Mesenteric fat pad (tissue), 1 donor: Measurements from ENCODE around the gene CCDC116. TPM values are rescaled to one million over a fixed set of nuclear protein-coding genes. Genes with fewer than 3 reads are reported as not detected.
A peak's percentile ranks its signal among the peaks of the same experiment; 100 is the strongest.
"Not testable (repeated sequence)": the region's sequence is repeated elsewhere in the genome, so short reads cannot be mapped to it uniquely, and the experiment has no call there.

Experiments used
- DNase-seq: peaks from one replicate; pipeline ENCODE4 v3.0.0-alpha.2; 2020; ENCODE audit warnings: low spot score
- total RNA-seq: library from RNA; stranded (reverse); fragmentation: NEBNext Ultra II Directional; extraction: Animal tissue kit (Norgen Biotek cat#: 25700); gene quantifications from one replicate; pipeline ENCODE4 v1.2.1, GENCODE V29; 2021
- donor health status: DM: yes; HTN: yes; CAD: no.

CCDC116 gene
- total RNA-seq, 1 donor from 2014 or later: 0.39 TPM

DNA sequence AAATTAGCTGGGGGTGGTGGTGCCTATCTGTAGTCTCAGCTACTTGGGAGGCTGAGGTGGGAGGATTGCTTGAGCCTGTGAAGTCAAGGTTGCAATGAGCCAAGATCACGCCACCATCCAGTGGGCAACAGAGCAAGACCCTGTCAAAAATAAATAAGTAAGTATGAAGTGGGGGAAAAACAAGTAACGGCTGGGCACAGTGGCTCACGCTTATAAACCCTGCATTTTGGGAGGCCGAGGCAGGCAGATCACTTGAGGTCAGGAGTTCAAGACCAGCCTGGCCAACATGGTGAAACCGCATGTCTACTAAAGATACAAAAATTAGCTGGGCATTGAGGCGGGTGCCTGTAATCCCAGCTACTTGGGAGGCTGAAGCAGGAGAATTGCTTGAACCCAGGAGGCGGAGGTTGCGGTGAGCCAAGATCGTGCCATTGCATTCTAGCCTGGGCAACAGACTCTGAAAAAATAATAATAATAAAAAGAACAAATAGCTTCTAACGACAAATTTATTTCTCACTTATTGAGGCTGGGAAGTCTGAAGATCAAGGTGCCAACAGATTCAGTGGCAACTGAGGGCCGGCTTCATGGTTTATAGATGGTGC, 22.9 kb upstream of the CCDC116 start:
- DNase-seq: not testable (repeated sequence)

DNA sequence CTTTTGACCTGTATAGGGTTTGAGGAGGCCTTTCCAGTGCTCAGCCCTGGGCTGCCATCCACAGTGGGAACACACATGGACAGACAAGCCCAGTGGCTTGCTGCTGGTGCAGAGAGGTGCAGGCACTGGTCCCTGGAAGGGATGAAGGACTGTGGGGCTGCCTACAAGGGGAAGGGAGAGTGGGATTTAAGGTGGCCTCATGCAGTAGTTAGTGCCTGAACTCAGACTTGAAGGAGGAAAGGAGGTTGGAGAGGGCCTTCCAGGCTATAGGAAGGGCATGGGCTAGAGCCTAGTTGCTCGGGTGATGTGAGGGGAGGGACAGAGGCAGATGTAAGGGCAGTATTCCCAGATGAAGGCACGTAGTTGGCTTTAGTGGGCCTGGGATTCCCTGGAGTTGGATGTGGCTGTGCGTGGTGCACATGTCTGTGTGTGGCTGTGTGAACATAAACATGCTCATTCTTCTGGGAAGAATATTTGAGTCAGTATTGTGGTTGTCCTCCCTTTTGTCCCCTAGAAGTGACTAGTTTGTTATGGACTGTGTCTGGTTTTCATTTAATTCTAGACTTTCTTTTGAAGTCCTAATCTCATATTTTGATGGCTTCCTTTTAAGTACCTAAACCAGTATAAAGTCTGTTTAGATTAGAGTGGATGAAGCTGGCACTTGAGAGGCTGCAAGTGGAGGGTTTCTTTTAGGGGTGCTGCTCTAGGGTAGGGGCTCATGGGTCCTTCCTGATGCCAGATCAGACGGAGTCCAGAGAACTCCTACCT, 21.2 kb upstream of the CCDC116 start:
- DNase-seq: no peak

DNA sequence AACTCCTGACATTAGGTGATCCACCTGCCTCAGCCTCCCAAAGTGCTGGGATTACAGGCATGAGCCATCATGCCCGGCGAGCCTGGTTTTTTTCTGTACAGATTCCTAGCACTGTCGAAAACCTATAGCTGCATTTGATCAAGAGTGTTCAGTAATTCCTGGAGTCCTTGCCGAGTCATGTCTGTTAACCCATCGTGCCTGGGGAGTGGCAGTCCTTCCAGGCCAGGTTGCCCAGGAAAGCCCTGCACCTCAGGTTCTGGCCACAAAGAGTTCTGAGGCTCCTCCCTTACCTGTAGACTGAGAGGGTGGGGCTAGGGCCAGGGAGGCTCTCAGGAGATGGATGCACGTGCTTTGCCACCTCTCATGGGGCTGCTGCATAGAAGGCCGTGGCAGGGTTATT, 19.7 kb upstream of the CCDC116 start:
- DNase-seq: no peak

DNA sequence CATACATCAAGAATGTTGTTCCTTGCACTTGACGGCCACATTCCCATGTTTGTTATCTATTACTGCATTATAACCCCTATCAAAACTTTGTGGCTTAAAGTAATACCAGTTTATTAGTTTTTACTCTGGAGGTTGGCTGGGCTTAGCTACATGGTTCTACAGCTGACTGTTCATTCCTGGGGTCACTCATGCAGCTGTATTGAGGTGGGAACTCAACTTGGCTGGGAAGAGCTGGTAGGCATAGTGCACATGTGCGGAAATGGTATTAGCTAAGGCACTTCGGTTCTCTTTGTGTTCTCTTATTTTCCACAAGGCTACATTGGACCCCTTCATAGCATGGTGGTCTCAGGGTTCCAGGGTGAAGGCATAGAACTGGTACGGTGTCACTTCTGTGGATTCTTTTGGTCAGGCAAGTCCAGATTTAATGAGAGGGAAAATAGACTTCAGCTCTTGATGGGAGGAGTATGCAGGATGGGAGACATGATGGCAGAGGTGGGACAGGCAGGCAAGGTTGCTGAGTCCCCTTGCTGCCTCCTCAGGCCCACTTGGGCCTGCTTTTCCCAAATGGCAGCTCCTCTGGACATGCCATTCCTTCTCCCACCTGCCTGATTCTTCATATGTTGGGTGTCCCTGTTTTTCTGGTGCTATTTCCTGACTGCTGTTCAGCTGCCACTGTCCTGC, 18.9 kb upstream of the CCDC116 start:
- DNase-seq: no peak

DNA sequence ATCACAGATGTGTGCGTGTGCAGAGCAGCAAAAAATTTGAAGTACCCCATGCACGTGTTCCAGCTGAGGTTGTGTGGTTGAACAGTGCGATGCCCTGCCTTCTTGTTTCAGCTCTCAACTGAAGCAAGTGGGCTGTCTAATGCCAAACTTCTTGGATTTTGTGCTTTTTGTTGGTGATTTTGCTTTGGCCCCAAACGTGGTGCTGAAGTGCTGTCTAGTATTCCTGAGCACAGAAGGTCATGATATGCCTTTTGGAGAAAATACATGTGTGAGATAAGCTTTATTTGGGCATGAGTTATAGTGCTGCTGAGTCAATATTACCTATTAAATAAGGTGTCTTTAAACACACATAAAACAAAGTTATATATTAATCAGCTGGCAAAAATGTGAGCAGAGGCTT, 16.8 kb upstream of the CCDC116 start:
- DNase-seq: no peak

DNA sequence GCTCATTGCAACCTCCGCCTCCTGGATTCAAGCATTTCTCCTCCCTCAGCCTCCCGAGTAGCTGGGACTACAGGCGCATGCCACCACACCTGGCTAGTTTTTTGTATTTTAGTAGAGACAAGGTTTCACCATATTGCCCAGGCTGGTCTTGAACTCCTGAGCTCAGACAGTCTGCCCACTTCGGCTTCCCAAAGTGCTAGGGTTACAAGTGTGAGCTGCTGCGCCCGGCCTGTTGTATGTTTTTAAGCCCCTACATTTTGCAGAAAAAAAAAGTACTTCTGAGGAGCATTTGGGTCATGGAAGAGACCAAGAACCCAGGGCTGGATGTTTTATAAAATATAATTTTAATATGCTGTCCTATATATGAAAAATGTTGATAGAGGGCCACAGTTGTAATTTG, 15.2 kb upstream of the CCDC116 start:
- not testable (repeated sequence) for DNase-seq

DNA sequence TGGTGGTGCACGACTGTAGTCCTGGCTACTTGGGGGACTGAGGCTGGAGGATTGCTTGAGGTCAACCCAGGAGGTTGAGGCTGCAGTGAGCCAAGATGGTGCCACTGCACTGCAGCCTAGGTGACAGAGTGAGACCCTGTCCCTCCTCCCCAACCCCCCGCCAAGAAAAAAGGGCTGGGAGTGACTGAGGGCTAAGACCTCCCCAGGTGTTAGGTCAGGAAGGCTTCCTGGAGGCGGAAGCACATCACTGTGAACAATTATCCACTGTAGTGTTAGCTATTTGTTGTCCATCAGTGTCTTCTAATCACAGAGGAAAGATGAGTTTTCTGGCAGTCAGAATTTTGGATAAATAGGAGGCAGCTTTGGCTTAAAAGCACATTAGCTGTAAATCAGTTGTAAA, 11.5 kb upstream of the CCDC116 start:
- DNase-seq: no peak

DNA sequence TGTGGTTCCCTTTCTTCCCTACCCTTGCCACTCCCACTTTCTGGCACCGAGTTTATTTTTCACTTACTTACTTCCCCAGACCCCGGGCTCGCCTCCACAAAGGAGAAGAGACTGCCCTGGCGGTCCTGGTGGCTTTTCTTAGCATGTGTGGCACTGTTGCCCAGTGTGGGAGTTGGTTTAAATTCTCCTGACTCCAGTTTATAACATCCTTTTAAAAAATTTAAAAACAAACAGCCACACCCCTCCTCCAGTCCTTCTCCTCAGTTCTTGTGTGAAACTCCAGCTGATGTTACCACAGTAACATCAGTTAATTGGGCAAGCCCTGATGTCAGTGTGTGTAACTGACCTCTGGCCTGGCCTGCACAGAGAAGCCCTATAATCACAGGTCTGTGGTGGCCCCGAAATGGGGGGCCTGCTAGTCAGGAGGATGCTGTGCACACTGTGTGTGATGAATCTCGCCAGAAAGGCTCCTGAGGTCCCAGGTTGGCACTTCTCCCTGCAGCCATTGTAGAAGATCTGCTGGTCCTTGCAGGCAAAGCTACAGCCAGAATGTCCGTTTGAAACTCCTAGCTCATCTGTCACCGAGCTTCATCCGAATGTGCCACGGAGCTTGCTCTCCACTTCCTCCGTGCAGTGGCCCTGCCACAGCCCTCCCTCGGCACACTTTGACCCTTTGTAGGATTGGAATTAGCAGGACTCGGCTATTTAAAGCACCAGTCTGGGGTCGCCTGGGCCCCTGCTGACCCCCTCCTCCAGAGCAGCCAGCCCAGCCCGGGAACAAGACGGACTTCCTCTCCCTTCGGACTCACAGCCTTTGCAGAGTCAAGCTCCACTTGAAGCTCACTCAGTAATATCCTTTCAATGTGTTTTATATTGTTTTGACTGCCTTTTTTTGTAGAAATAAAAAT, 10.3 kb upstream of the CCDC116 start:
- DNase-seq: no peak

DNA sequence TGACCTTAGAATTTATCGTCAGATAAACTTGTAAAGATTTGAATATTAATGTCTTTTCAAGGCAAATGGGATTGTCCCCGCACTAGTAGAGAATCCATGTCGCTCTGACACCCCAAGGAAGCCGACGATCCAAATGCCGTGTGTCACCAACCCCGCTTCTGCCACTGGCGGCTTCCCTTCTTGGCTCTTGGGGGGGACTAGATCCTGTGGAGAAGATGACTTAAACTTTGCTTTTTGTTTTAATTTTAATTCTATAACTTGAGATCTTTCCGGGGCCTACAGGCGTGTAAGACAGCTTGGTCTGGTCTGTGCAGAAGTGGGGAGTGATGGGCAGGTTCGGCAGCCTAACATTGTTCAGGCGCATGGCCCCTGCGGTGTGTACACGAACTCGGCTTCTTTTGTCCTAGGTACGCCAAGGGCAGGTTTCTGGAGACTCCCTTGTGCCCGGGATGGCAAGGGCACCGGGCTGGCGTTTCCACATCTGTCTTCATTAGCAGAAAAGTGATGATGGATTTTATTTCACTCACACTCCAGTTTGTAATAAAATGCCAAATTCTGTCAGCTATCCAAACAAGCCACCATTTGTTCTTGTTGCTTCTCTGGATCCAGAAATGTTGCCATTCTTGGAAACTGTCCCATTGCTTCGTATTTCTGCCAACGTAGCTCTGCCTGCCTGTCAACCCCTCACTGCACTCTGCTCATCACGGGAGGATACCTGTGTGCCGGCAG, 9.5 kb upstream of the CCDC116 start:
- no peak for DNase-seq

DNA sequence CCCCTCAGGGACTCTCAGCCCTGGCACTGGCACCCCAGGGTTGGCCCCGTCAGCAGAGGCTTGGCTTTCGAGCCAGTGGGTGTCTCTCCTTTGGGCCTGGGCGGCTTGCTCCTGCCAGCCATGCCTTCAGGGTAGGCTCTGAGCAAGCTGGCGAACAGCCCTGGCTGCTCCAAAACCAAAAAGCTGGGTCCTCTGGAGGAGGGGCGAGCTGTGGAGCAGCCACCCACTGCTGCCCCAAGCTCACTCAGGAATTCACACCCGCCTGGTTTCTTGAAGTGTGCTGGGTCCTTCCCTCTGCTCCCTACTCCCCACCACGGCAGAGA, 9.0 kb upstream of the CCDC116 start:
- no peak for DNase-seq

DNA sequence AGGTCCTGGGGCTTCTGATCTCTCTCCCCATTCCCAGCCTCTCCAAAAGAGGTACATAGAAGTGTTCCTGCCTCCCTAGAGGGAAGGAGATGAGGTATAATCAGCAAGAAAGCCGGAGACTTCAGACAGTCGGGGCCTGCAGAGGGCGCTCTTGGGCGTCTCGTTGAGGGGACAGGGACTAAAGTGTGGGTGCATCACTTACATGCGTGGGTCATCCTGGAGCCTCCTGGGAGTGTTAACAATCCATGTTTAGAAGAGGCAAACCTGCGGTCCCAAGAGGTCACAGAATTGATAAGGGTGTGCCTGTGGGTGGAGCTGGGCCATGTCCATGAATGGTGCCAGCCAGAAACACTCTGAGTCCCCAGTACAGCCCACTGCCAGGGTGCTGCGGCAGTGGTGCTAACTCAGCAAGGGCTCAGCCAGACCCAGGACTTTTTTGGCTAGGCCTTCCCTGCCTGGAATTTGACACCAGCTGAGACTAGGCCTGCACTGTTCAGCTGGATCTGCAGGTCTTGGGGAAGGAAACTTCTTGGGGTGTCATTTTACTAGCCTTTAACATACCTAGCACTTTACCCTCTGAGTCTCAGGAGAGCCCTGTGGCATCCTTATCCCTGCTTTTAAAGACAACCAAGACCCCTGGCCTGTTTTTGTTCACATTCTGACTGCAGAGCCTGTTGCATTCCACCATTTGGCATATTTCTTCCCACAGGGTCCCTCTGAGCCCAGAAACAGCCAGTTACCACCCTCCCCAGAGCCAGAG, 8.3 kb upstream of the CCDC116 start:
- no peak for DNase-seq

DNA sequence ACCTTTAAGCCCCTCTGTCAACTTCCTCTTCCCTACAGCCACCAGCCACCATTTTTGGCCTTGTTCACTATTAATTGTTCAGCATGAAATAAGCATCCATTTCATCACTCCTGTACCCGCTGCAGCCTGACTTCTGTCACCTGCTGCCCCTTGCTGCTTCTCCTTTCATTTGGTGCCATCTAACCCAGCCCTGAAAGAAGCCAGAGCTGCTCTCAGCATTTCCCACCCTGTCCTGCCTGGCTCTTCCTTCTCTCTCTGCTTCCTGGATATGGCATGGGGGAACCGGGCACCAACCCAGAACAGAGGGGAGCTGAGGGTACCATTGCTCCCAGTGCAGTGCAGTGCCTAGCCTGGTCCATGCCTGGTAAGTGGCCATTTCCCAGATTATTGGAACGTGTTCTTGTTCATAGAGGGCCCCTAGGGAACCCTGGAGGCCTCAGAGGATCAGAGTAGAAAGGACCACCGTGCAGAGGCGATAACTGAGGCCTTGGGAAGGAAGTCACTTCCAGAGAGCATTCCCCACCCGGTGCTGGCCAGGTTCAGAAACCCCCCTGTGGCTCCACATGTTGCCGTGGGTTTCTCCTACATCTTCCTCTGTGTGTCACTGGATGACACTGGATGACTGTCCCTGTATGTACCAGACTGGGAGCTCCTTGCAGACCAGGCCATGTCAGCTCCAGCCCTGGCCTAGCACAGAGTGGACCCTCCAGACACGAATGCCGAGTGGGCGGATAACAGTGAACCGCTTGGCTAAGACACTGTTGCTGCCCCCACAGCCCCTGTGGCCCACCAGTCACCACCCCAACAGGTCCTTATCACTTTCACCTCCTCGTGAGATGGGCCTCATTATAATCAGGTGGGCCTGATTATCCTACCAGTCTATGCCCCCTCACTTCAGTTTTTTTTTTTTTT, 7.4 kb upstream of the CCDC116 start:
- no peak for DNase-seq

DNA sequence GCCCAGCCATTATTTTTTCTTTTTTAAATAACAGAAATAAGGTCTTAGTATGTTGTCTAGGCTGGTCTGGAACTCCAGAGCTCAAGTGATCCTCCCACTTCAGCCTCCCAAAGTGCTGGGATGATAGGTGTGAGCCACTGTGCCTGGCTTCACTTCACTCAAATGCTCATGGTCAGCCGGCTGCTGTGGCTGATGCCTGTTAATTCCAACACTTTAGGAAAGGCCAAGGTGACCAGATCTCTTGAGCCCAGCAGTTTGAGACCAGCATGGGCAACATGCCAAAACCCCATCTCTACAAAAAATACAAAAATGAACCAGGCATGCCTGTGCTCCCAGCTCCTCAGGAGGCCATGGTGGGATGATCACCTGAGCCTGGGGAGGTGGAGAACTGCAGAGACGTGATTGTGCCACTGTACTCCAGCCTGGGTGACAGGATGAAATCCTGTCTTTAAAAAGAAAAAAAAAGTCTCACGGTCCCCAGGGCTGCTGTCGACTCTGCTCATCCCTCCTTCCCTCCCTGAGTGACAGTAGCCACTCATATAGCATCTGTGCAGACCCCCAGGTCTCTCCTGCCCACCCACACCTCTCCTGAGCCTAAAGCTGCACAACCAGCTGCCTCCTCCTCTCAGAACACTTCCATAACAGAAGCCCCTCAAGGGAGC, 6.4 kb upstream of the CCDC116 start:
- no peak for DNase-seq

DNA sequence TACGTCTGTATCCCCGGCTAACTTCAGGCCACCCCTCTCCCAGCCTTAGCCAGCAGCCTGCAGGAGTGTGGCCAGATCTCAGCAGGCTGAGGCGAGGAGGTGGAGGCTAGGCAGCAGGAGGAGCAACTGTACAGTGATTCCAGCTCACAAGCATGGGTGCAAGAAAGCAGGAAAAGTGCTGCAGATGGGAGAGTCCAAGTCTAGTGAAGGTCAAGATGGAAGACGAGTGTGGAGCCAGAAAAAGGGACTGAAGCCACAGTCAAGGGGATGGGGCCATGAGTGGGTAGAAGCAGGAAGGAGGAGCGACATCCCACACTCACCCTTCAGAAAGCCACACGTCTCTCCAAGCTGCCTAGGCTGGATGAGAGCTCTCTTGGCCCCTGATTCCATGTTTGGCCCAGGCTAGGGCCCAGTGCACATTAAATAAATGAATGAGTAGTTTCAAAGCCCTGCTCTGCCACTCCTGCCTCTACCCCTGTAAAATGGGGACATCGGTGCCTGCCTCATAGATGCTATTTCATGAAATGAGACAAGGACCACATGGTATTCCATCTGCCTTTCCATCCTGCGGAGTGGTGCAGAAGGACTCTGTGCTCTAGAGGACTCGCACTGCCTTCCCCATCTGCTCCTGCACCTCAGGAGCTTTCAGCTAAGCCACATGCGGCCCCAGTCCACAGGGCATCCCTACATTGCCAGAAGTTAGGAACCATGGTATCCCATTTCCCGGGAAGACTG, 5.7 kb upstream of the CCDC116 start:
- no peak for DNase-seq

DNA sequence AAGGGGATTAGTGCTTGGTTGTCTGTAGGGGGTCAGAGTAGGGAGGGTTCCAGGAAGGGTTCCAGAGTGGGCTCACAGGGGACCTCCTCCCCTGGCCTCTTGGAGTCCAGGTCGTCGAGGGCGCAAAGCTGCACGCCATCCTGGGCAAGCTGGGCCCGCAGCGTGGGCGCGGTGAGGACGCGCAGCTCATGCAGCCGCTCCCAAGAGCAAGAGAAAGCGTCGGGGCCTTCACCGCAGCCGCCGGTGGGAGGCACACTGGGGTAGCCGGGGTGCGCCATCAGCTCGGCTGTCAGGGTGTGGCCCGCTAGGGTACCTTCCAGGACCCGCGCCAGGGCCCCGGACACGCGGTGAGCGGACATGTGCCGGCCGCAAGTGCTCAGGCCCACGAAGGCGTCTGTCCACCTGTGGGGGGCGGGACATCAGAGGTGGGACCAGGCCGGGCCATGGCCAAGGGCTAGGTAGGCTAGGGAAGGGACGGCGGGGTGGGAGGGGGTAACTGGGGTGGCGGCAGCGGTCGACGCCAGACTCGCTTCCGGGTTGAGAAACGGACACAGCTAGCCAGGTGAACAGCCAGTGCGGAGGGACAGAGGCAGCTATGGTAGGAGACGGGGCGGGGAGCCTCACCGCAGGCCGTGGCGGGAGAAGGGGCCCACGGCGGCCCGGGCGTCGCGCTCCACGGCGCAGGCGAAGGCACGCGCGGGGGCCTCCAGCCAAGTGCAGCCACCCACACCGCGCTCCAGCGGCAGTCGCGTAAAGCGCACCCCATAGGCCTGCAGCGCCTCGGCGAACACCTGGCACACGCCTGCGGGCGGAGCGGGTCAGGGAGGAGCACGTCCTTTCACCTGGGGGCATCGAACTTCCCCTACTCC, 3.9 kb upstream of the CCDC116 start:
- no peak for DNase-seq

DNA sequence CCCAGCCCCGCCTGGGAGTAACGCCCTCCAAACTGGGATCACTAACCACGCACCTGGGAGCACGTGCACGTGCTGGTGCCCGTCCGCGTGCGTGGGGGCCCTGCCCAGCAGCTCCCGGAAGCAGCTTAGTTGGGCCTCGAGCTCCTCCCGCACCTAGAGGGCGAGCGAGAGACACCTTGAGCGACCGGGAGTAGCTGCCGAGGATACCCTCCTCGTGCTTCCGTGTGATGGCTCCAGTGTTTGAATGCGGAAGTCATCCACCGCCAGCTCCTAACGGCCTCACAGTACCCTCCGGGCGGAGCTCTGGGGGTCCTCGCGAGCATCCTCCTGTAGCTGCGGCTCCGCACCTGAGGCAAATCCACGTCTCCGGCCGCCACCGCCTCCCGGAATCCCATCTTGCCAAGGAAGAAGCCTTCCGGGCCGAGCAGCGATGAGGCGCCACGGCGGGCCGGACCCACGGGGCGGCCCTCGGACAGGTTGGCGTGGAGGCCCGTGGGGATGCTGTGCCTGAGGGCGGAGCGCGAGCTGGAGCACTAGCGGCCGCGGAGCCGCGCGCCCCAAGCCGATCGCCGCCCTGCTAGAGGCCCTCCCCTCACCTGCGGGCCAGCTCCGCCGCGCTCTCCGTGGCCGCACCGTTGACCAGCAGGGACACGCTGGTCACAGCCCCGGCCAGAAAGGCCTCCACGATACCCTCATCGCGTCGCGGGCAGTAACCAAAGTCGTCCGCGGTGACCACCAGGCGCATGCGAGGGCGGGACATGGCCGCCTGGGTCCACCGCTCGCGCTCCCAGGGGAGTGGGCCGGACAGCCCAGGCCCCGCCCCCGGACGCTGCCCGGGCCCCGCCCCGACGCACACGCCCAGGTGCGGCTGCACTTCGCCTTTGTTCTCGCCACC, 3.1 kb upstream of the CCDC116 start, which contains the start of gene YDJC:
TSS of gene YDJC (minus strand) at position 768 of the 895 bp plus-strand sequence. CDS start at position 760, 8 bp downstream.
- DNase-seq: peak; percentile 97
